SU-DHL-6 (cell line): ENCODE data around the gene MTFMT.

Experiments used
- EZH2phosphoT487 ChIP-seq: fragments of 200-600 bp; sonication (generic), shearing (Covaris generic); conservative IDR thresholded peaks from 2 replicates; pipeline ENCODE4 v1.6.1; 2018; ENCODE audit warnings: mild to moderate bottlenecking, antibody characterized with exemption, low read length, moderate library complexity, mixed read lengths
- TF ChIP-seq, protein P1 (sequence below): fragments of 200-600 bp; sonication (generic); IDR thresholded peaks from one replicate; pipeline ENCODE4 v1.5.1; 2017; ENCODE audit warnings: antibody characterized with exemption, mild to moderate bottlenecking, low read length, moderate library complexity; ENCODE audit not compliant: insufficient read depth, poor library complexity, severe bottlenecking

DNA sequence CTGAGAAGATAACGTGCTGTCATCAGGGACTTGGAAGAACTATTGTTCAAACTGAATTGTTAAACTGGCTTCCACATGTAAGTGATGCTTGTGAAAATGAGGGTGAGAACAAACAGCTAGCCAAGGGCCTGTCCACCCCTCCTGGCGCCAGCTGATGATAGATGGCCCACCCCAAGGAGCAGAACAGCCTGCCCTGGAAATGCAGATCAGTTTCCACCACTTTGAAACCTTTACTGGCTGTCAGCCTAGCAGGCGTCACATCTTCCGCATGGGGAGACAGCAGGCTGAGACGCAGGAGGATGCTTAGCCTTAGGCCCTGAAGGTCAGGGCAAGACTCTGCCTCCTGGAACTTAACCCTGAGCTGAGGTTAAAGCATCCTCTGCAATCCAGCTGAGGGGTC lies 9.4 kb upstream of the MTFMT start:
- TF ChIP-seq, protein P1, sequence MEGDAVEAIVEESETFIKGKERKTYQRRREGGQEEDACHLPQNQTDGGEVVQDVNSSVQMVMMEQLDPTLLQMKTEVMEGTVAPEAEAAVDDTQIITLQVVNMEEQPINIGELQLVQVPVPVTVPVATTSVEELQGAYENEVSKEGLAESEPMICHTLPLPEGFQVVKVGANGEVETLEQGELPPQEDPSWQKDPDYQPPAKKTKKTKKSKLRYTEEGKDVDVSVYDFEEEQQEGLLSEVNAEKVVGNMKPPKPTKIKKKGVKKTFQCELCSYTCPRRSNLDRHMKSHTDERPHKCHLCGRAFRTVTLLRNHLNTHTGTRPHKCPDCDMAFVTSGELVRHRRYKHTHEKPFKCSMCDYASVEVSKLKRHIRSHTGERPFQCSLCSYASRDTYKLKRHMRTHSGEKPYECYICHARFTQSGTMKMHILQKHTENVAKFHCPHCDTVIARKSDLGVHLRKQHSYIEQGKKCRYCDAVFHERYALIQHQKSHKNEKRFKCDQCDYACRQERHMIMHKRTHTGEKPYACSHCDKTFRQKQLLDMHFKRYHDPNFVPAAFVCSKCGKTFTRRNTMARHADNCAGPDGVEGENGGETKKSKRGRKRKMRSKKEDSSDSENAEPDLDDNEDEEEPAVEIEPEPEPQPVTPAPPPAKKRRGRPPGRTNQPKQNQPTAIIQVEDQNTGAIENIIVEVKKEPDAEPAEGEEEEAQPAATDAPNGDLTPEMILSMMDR: no peak
- TF ChIP-seq EZH2phosphoT487: no peak
